Measurements from ENCODE around the gene HNRNPK. TPM values are rescaled to one million over a fixed set of nuclear protein-coding genes. Genes with fewer than 3 reads are reported as not detected.

Gene HNRNPK
- total and polyA plus RNA-seq, 2 donors (not counting 1 experiment from before 2014, with no cell fraction given): 475 to 558 TPM

DNA sequence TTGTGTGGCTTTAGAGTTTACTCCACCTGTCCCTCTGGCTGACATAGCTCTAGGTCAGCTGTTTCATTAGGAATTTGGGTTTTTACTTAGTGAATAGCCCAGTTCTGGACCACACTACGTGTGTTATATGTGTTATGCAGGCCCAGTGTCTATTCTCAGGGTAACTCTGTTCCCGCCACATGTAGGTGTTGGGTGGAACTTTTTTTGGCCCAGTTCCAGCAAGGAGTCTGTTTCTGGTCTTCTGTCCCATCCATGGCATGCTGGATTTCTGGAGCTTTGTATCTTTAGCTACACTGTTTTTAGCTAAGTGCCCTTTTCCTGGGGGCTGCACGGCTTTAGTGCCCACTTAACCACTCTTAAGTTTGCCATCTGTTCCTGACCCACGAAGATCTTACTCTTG is 16.1 kb upstream of the HNRNPK start:
- H3K79me2 ChIP-seq (ENCODE audit: control insufficient read depth, insufficient read depth, low read length): peaks cover 6% of the 10 kb centered on the region
- no peaks in the 10 kb centered on the region for H3K9me3 ChIP-seq (ENCODE audit: control insufficient read depth, insufficient read depth, low read depth, low read length)
- H3K4me3 ChIP-seq (replicated peaks in 1 of 4; ENCODE audit: control extremely low read depth in 1 of 4, insufficient read depth in 1 of 4, low read depth in 3 of 4, low read length in 4 of 4): no peak overlapping the region
- H3K27ac ChIP-seq (ENCODE audit: insufficient read depth, low read length): no peak overlapping the region
- H3K4me1 ChIP-seq (ENCODE audit: control insufficient read depth, extremely low read depth, insufficient read depth, low read length): no peaks in the 10 kb centered on the region
- no peaks in the 10 kb centered on the region for H4K20me1 ChIP-seq (ENCODE audit: control insufficient read depth, extremely low read depth, insufficient read depth, low read length)
- TF ChIP-seq, protein P1, sequence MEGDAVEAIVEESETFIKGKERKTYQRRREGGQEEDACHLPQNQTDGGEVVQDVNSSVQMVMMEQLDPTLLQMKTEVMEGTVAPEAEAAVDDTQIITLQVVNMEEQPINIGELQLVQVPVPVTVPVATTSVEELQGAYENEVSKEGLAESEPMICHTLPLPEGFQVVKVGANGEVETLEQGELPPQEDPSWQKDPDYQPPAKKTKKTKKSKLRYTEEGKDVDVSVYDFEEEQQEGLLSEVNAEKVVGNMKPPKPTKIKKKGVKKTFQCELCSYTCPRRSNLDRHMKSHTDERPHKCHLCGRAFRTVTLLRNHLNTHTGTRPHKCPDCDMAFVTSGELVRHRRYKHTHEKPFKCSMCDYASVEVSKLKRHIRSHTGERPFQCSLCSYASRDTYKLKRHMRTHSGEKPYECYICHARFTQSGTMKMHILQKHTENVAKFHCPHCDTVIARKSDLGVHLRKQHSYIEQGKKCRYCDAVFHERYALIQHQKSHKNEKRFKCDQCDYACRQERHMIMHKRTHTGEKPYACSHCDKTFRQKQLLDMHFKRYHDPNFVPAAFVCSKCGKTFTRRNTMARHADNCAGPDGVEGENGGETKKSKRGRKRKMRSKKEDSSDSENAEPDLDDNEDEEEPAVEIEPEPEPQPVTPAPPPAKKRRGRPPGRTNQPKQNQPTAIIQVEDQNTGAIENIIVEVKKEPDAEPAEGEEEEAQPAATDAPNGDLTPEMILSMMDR (conservative IDR thresholded peaks at IDR 0.05 in 1 of 2, IDR thresholded peaks at IDR 0.05 in 1 of 2; ENCODE audit: low read depth in 1 of 2, low read length in 2 of 2): no peak
- TF ChIP-seq EZH2 (IDR thresholded peaks at IDR 0.05; ENCODE audit: low read length, missing control alignments): no peak
- H3K4me2 ChIP-seq (ENCODE audit: extremely low read depth, insufficient read depth, low read length): no peak overlapping the region
- no peaks in the 10 kb centered on the region for H3K36me3 ChIP-seq (ENCODE audit: control insufficient read depth, insufficient read depth, low read length)
- DNase-seq (ENCODE audit: low read depth in 2 of 2): no peak
- H2AFZ ChIP-seq (ENCODE audit: low read length): no peak overlapping the region
- no peaks in the 10 kb centered on the region for H3K27me3 ChIP-seq (ENCODE audit: control insufficient read depth, insufficient read depth, low read length)
- no peak overlapping the region for H3K9ac ChIP-seq (ENCODE audit: insufficient read depth, low read length)

- H3K9ac ChIP-seq (ENCODE audit: insufficient read depth, low read length): no peak overlapping the region
- H3K36me3 ChIP-seq (ENCODE audit: control insufficient read depth, insufficient read depth, low read length): no peaks in the 10 kb centered on the region
- no peak overlapping the region for H3K4me3 ChIP-seq (replicated peaks in 1 of 4; ENCODE audit: control extremely low read depth in 1 of 4, insufficient read depth in 1 of 4, low read depth in 3 of 4, low read length in 4 of 4)
- no peaks in the 10 kb centered on the region for H3K27me3 ChIP-seq (ENCODE audit: control insufficient read depth, insufficient read depth, low read length)
- peaks cover 16% of the 10 kb centered on the region for H3K79me2 ChIP-seq (ENCODE audit: control insufficient read depth, insufficient read depth, low read length)
- H3K9me3 ChIP-seq (ENCODE audit: control insufficient read depth, insufficient read depth, low read depth, low read length): no peaks in the 10 kb centered on the region
- no peak for DNase-seq (ENCODE audit: low read depth in 2 of 2)
- no peaks in the 10 kb centered on the region for H3K4me1 ChIP-seq (ENCODE audit: control insufficient read depth, extremely low read depth, insufficient read depth, low read length)
- no peaks in the 10 kb centered on the region for H4K20me1 ChIP-seq (ENCODE audit: control insufficient read depth, extremely low read depth, insufficient read depth, low read length)
- no peak for TF ChIP-seq EZH2 (IDR thresholded peaks at IDR 0.05; ENCODE audit: low read length, missing control alignments)
- TF ChIP-seq, protein P1 (conservative IDR thresholded peaks at IDR 0.05 in 1 of 2, IDR thresholded peaks at IDR 0.05 in 1 of 2; ENCODE audit: low read depth in 1 of 2, low read length in 2 of 2): no peak
- no peak overlapping the region for H3K4me2 ChIP-seq (ENCODE audit: extremely low read depth, insufficient read depth, low read length)
- H3K27ac ChIP-seq (ENCODE audit: insufficient read depth, low read length): no peak overlapping the region
- no peak overlapping the region for H2AFZ ChIP-seq (ENCODE audit: low read length)
These were observed 12.9 kb upstream of the HNRNPK start for GRCh38 chr9:83992901-83993300.

DNA sequence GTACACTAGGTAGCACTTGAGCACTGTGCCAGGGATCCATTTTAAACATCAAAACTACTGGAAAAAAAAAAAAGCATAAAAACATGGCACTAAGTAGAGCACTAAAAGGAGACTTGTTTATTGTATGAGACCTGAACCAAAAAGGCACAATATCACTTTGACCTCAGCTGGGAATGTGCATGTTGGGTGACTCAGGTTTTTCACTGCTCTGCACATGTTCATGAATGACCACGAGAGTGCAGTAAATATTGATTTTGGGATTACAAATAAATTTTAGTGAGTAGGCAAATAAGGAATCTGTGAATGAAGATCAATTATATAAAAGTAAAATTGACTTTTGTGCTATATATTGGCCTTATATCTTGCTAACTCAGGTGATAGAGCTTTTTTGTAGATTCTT is 12.4 kb upstream of the HNRNPK start:
- Histone ChIP-seq H3K79me2 (ENCODE audit: control insufficient read depth, insufficient read depth, low read length) (peaks cover 21% of the 10 kb centered on the region), H3K27me3 (ENCODE audit: control insufficient read depth, insufficient read depth, low read length) (no peaks in the 10 kb centered on the region), H3K4me1 (ENCODE audit: control insufficient read depth, extremely low read depth, insufficient read depth, low read length) (no peaks in the 10 kb centered on the region), H3K9me3 (ENCODE audit: control insufficient read depth, insufficient read depth, low read depth, low read length) (no peaks in the 10 kb centered on the region), H3K4me3 (replicated peaks in 1 of 4; ENCODE audit: control extremely low read depth in 1 of 4, insufficient read depth in 1 of 4, low read depth in 3 of 4, low read length in 4 of 4) (no peak overlapping the region), H2AFZ (ENCODE audit: low read length) (no peak overlapping the region), H3K4me2 (ENCODE audit: extremely low read depth, insufficient read depth, low read length) (no peak overlapping the region), H3K36me3 (ENCODE audit: control insufficient read depth, insufficient read depth, low read length) (no peaks in the 10 kb centered on the region), H3K27ac (ENCODE audit: insufficient read depth, low read length) (no peak overlapping the region), H3K9ac (ENCODE audit: insufficient read depth, low read length) (no peak overlapping the region), H4K20me1 (ENCODE audit: control insufficient read depth, extremely low read depth, insufficient read depth, low read length) (no peaks in the 10 kb centered on the region)
- DNase-seq (ENCODE audit: low read depth in 2 of 2): peak; percentile 7 to 40
- TF ChIP-seq EZH2 (IDR thresholded peaks at IDR 0.05; ENCODE audit: low read length, missing control alignments): no peak
- TF ChIP-seq, protein P1 (conservative IDR thresholded peaks at IDR 0.05 in 1 of 2, IDR thresholded peaks at IDR 0.05 in 1 of 2; ENCODE audit: low read depth in 1 of 2, low read length in 2 of 2): no peak
